GM12875 (cell line): Measurements from ENCODE around the gene TLCD1.

Experiments
- H3K4me3 ChIP-seq: one replicate; pipeline ENCODE4 v1.5.1; 2011; ENCODE audit warnings: low read depth, low read length, control low read depth
- TF ChIP-seq, protein P1 (sequence below): IDR thresholded peaks from 2 replicates; pipeline ENCODE4 v1.5.1; 2011; ENCODE audit warnings: low read depth, mild to moderate bottlenecking, control low read depth, inconsistent platforms, low read length, moderate library complexity, borderline replicate concordance; ENCODE audit not compliant: insufficient read depth

The TLCD1 gene

GRCh38 chr17:28726226-28726626 lies at the start of gene TLCD1:
TSS of gene TLCD1 (minus strand) at chr17:28726233. CDS start at chr17:28726097, 136 bp downstream.
- TF ChIP-seq, protein P1, sequence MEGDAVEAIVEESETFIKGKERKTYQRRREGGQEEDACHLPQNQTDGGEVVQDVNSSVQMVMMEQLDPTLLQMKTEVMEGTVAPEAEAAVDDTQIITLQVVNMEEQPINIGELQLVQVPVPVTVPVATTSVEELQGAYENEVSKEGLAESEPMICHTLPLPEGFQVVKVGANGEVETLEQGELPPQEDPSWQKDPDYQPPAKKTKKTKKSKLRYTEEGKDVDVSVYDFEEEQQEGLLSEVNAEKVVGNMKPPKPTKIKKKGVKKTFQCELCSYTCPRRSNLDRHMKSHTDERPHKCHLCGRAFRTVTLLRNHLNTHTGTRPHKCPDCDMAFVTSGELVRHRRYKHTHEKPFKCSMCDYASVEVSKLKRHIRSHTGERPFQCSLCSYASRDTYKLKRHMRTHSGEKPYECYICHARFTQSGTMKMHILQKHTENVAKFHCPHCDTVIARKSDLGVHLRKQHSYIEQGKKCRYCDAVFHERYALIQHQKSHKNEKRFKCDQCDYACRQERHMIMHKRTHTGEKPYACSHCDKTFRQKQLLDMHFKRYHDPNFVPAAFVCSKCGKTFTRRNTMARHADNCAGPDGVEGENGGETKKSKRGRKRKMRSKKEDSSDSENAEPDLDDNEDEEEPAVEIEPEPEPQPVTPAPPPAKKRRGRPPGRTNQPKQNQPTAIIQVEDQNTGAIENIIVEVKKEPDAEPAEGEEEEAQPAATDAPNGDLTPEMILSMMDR: no peak
- H3K4me3 ChIP-seq: peak within 1 kb of the TSS; percentile 83

- TF ChIP-seq, protein P1: no peak
- no peak overlapping the region for H3K4me3 ChIP-seq
Measured at GRCh38 chr17:28774206-28774605, 48.2 kb upstream of the TLCD1 start.

- TF ChIP-seq, protein P1: no peak
- H3K4me3 ChIP-seq: no peak overlapping the region
Measured at GRCh38 chr17:28773736-28774135, 47.7 kb upstream of the TLCD1 start.

DNA sequence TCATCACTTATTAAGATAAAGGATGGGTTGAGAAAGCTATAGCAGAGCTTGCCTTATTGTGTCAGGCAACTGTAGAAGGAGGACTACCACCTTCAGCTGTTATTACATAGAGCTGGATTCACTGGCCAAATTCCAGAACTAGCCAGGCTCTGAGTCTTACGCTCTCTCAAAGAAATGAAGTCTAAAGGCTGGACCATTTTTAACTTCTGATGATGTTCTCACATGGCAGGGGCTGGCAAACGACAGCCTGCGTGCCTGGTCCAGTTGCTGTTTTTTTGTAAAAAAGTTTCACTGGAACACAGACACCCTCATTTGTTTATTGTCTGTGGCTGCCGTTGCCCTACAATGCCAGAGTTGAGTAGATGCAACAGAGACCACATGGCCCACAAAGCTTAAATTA lies 39.0 kb upstream of the TLCD1 start:
- TF ChIP-seq, protein P1: no peak
- no peak overlapping the region for H3K4me3 ChIP-seq

DNA sequence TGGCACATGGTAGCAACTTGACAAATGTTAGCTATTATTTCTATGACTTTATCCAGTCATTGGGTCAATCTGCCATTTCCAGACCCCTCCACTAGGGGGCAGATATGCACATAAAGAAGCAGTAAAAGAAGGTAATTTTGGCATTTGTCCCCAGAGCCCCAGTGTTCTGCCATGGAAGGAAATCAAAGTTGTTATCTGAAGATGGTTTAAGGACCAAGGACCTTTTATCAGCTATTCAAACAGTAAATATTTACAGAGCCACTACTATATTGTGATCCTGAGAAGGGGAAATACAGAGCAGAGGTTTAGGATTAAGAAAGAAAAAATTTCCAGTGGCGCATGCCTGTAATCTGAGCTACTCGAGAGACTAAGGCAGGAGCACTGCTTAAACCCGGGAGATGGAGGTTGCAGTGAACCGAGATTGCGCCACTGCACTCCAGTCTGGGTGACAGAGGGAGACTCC lies 37.8 kb upstream of the TLCD1 start:
- H3K4me3 ChIP-seq: no peak overlapping the region
- TF ChIP-seq, protein P1: peak; percentile 74

DNA sequence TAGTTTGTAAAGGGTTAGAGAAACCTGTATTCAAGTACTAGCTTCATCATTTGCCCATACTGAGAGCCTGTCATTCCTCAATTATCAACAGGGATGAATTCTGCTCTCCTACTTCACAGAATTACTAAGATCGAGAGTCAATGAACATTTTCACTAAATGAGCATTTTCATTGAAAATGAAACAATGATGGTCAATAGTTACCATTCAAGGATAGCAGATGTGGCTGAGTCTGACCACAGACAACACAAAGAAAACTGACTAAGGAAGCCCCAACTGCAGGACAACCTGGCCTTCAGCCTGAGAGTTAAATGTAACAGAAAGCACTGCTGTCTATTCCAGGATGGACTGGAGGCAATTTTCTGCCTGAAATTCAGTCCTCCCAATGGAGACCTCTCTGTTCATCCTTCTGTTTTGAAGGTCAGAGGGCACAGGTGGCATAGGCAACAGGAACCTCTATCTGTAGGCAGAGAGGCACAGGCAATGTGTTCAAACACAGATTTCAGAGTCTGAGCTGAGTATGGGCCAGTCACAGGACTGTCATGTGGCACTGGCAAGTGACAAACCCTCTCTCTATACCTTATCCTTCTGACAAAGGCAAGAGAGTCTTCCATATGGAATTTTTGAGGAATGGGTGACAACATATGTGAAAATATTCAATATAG lies 37.2 kb upstream of the TLCD1 start:
- H3K4me3 ChIP-seq: no peak overlapping the region
- TF ChIP-seq, protein P1: no peak
